ENCODE data around the gene SEPSECS. TPM values are rescaled to one million over a fixed set of nuclear protein-coding genes. Genes with fewer than 3 reads are reported as not detected.

The SEPSECS gene
- total RNA-seq, 1 experiment from 2014 or later = 10.6 TPM

DNA sequence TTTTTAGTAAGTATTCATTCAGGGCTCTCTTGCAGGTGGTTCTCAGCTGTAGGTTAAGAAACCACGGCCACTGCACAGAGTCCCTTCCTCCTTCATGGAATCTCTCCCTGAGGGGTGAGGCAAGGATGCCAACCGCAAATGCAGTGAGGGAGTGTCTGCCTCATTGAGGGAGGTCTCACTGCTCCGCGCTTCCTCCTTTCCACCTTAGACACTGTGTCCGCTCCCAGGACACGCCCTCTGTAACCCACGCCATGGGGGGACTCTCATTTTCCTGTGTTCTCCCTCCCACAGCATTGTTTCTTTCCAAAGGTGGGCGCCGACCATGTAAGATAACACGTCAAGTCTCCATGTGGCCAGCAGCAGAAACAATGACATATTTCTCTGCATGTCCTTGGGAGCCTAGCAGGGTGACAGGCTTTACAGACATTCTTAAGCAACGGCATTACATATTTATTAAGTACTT lies 63.2 kb downstream of the SEPSECS start (continued):
- TF ChIP-seq, protein P1, sequence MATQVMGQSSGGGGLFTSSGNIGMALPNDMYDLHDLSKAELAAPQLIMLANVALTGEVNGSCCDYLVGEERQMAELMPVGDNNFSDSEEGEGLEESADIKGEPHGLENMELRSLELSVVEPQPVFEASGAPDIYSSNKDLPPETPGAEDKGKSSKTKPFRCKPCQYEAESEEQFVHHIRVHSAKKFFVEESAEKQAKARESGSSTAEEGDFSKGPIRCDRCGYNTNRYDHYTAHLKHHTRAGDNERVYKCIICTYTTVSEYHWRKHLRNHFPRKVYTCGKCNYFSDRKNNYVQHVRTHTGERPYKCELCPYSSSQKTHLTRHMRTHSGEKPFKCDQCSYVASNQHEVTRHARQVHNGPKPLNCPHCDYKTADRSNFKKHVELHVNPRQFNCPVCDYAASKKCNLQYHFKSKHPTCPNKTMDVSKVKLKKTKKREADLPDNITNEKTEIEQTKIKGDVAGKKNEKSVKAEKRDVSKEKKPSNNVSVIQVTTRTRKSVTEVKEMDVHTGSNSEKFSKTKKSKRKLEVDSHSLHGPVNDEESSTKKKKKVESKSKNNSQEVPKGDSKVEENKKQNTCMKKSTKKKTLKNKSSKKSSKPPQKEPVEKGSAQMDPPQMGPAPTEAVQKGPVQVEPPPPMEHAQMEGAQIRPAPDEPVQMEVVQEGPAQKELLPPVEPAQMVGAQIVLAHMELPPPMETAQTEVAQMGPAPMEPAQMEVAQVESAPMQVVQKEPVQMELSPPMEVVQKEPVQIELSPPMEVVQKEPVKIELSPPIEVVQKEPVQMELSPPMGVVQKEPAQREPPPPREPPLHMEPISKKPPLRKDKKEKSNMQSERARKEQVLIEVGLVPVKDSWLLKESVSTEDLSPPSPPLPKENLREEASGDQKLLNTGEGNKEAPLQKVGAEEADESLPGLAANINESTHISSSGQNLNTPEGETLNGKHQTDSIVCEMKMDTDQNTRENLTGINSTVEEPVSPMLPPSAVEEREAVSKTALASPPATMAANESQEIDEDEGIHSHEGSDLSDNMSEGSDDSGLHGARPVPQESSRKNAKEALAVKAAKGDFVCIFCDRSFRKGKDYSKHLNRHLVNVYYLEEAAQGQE (IDR thresholded peaks at IDR 0.05; ENCODE audit: low read depth) = no peak
- TF ChIP-seq FOSL1 (IDR thresholded peaks at IDR 0.05; ENCODE audit: low read depth) (no peak), SP1 (IDR thresholded peaks at IDR 0.05; ENCODE audit: low read depth) (no peak), EZH2 (IDR thresholded peaks at IDR 0.05) (no peak), EZH2phosphoT487 (IDR thresholded peaks at IDR 0.05; ENCODE audit: borderline replicate concordance) (no peak), YY1 (IDR thresholded peaks at IDR 0.05; ENCODE audit: extremely low read depth, insufficient replicate concordance, low read depth, low read length) (no peak)

DNA sequence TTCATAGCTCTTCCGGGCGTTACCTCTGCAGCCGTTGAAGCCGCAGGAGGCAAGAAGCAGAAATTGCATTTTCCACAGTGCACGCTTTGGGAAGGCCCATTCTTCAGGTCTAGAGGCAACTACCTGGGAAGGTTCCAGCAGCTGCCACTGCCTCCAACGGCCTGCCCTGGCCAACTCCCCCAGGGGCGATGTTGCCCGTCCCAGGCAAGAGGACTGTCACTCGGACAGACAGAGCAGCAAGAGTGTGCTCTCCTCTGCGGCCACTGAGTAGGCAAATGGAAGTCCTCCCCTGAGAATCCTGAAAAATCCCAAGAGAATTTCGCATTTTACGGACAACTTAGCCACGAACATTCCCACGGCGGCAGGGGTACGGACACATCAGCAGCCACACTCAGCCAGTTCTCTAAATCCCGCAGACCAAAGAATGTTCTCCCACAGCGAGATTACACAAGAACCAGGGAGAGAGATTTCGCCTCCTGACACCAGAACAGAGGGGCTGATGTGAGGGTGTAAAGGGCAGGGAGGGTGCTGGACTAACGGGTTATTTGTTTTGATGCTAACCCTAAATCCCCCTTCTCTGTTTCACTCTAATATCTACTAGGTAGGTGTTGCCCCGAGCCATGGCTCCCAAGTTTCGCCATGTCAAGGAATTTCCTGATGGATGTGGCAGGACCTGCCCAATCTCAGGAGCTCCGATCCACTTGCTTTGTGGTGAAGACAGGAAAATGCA lies 63.8 kb downstream of the SEPSECS start:
- ChIA-PET POLR2A (interaction anchor here (1.7 kb wide), 1 partner anchor 30 kb away, joined by 3 read pairs; no protein-coding TSS in a partner anchor), CTCF (no interaction called here), RAD21 (ENCODE audit: low non-redundant PET in 1 of 2, low total read pairs in 2 of 2, uncharacterized antibody in 2 of 2, unreplicated experiment in 2 of 2) (no interaction called here)
- H3K4me2 ChIP-seq (ENCODE audit: low read length) = no peak overlapping the region
- intact Hi-C loops (cut with micrococcal nuclease) = no loop called here
- H3K27ac ChIP-seq (ENCODE audit: low read depth, low read length) = no peak overlapping the region
- H3K9me2 ChIP-seq (ENCODE audit: insufficient read depth) = no peaks in the 10 kb centered on the region
- no peaks in the 10 kb centered on the region for H3K79me2 ChIP-seq (ENCODE audit: insufficient read depth, low read length)
- no TSS peak for BruUV-seq (replicated peaks)
- no peaks in the 10 kb centered on the region for H3K4me1 ChIP-seq (ENCODE audit: control insufficient read depth in 1 of 2, insufficient read depth in 2 of 2, low read length in 2 of 2)
- ATAC-seq (no peak), DNase-seq (ENCODE audit: low read depth, low spot score) (no peak)
- H2AFZ ChIP-seq (ENCODE audit: low read depth, low read length, poor library complexity, severe bottlenecking) = no peak overlapping the region
- H3K27me3 ChIP-seq (ENCODE audit: insufficient read depth, low read length) = no peaks in the 10 kb centered on the region
- no peaks in the 10 kb centered on the region for H3K36me3 ChIP-seq (ENCODE audit: control insufficient read depth in 1 of 2, insufficient read depth in 2 of 2, low read length in 2 of 2)
- no peaks in the 10 kb centered on the region; a peak in 1 of 4 replicates for H3K9me3 ChIP-seq (ENCODE audit: control insufficient read depth in 1 of 2, insufficient read depth in 1 of 2, low read depth in 1 of 2, low read length in 2 of 2)
- TF ChIP-seq, protein P1 (IDR thresholded peaks at IDR 0.05; ENCODE audit: low read depth) = no peak
- TF ChIP-seq SIN3A (IDR thresholded peaks at IDR 0.05; ENCODE audit: low read depth) (no peak), ZFX (IDR thresholded peaks at IDR 0.05) (no peak), RAD21 (IDR thresholded peaks at IDR 0.05; ENCODE audit: low read depth) (no peak), TCF7L2 (IDR thresholded peaks at IDR 0.05; ENCODE audit: borderline replicate concordance, extremely low read depth, insufficient read depth, insufficient read length) (no peak), SP1 (IDR thresholded peaks at IDR 0.05; ENCODE audit: low read depth) (no peak), ZNF274 (IDR thresholded peaks at IDR 0.05; ENCODE audit: low read depth, low read length) (no peak), POLR2A (IDR thresholded peaks at IDR 0.05; ENCODE audit: borderline replicate concordance, extremely low read depth, insufficient read depth, insufficient read length) (no peak), JUND (IDR thresholded peaks at IDR 0.05) (no peak)
- TF ChIP-seq, protein P2, sequence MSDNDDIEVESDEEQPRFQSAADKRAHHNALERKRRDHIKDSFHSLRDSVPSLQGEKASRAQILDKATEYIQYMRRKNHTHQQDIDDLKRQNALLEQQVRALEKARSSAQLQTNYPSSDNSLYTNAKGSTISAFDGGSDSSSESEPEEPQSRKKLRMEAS (IDR thresholded peaks at IDR 0.05) = no peak
- TF ChIP-seq, protein P3, sequence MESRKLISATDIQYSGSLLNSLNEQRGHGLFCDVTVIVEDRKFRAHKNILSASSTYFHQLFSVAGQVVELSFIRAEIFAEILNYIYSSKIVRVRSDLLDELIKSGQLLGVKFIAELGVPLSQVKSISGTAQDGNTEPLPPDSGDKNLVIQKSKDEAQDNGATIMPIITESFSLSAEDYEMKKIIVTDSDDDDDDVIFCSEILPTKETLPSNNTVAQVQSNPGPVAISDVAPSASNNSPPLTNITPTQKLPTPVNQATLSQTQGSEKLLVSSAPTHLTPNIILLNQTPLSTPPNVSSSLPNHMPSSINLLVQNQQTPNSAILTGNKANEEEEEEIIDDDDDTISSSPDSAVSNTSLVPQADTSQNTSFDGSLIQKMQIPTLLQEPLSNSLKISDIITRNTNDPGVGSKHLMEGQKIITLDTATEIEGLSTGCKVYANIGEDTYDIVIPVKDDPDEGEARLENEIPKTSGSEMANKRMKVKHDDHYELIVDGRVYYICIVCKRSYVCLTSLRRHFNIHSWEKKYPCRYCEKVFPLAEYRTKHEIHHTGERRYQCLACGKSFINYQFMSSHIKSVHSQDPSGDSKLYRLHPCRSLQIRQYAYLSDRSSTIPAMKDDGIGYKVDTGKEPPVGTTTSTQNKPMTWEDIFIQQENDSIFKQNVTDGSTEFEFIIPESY (IDR thresholded peaks at IDR 0.05; ENCODE audit: extremely low read depth, insufficient replicate concordance, low read length) = no peak
- no peak overlapping the region for H3K9ac ChIP-seq (ENCODE audit: low read length)
- H3K4me3 ChIP-seq (replicated peaks in 1 of 2; ENCODE audit: low read depth in 1 of 2, low read length in 2 of 2) = no peak overlapping the region
- no peaks in the 10 kb centered on the region for H4K20me1 ChIP-seq (ENCODE audit: insufficient read depth)

All from HCT116 (cell line).